ENCODE measurements around the gene ZNF17. TPM values are rescaled to one million over a fixed set of nuclear protein-coding genes. Genes with fewer than 3 reads are reported as not detected.

The ZNF17 gene
- total RNA-seq, 2 experiments from 2014 or later: 10.5 to 12.3 TPM

DNA sequence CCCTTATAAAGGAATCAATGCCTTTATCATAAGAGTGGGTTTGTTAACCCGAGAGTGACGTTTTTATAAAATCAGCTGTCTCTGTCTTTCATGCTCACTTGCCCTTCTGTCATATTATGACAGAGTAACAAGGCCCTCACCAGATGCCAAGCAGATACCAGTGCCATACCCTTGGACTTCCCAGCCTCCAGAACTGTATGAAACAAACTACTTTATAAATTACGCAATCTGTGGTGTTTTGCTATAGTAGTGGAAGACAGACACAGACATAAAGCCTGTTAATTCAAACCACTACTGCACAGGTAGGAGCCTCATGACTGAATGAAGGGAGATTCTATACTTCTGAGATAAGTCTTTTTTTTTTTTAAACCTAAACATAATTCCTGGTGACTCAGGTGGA lies 41.3 kb downstream of the ZNF17 start:
- peaks cover 71% of the 10 kb centered on the region for H3K36me3 Mint-ChIP-seq
- no peaks in the 10 kb centered on the region for H3K4me1 Mint-ChIP-seq
- DNase-seq: no peak
- no peak overlapping the region for H3K4me3 Mint-ChIP-seq
- H3K9me3 Mint-ChIP-seq: peaks cover 40% of the 10 kb centered on the region
- no peak overlapping the region for H3K27ac Mint-ChIP-seq
- H3K27me3 Mint-ChIP-seq: no peaks in the 10 kb centered on the region

DNA sequence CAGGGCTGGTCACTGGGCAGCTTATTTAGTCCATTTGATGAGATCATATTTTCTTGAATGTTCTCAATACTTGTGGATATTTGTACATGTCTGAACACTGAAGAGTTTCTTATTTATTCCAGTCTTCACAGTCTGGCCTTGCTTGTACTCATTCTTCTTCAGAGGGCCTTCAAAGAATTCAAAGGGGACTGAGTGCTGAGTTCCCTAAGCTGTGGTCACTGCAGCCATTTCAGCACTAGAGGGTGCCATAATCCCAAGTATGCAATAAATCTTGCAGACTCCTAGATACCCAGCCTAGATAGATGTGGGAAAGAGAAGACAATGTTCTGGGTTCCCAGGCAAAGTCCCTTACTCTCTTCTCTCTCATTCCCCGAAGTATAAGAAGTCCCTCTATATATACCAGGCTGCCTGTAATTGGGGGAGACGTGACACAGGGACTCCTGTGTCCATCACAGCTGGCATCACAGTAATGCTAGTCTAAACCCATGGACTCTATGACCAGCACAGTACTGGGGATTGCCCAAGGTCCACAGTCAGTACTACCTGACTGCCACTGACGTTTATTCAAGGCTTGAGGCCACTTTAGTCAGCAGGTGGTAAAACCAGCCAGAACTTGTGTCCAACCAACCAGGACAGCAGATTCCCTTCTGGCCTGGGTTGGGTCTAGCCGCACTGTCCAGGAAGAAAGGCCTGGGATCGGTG lies 54.9 kb downstream of the ZNF17 start:
- Mint-ChIP-seq H3K9me3 (peaks cover 59% of the 10 kb centered on the region), H3K4me1 (no peaks in the 10 kb centered on the region), H3K36me3 (peaks cover 44% of the 10 kb centered on the region), H3K27me3 (no peaks in the 10 kb centered on the region), H3K4me3 (no peak overlapping the region), H3K27ac (no peak overlapping the region)
- peak; percentile 20 for DNase-seq

- Mint-ChIP-seq H3K36me3 (peaks cover 50% of the 10 kb centered on the region), H3K9me3 (peaks cover 62% of the 10 kb centered on the region), H3K27ac (no peak overlapping the region), H3K4me3 (no peak overlapping the region), H3K4me1 (no peaks in the 10 kb centered on the region), H3K27me3 (no peaks in the 10 kb centered on the region)
- no peak for DNase-seq
These were observed 55.5 kb downstream of the ZNF17 start for GRCh38 chr19:57466489-57466888.

Other genes with a start within 250 kb of the ZNF17 start
- not detected for gene DUXA, start 243.7 kb upstream of the ZNF17 start, total RNA-seq
- 10 to 100 TPM; 20.0 to 21.7 TPM for gene ZNF264, start 219.7 kb upstream of the ZNF17 start, total RNA-seq
- 1 to 10 TPM; 1.2 to 1.3 TPM for gene AURKC, start 180.1 kb upstream of the ZNF17 start, total RNA-seq
- 1 to 10 TPM; 9.7 TPM for gene ZNF805, start 170.5 kb upstream of the ZNF17 start, total RNA-seq
- 10 to 100 TPM; 40.5 to 44.3 TPM for gene ZNF460, start 130.7 kb upstream of the ZNF17 start, total RNA-seq
- 1 to 10 TPM; 8.2 to 8.4 TPM for gene ZNF543, start 90.7 kb upstream of the ZNF17 start, total RNA-seq
- 10 to 100 TPM; 10.3 to 10.5 TPM for gene ZNF304, start 59.9 kb upstream of the ZNF17 start, total RNA-seq
- gene TRAPPC2B, start 47.6 kb upstream of the ZNF17 start, total RNA-seq: 1 to 10 TPM; 6.3 to 8.2 TPM
- gene ZNF547, start 47.6 kb upstream of the ZNF17 start, total RNA-seq: 1 to 10 TPM; 1.6 to 1.8 TPM
- gene ZNF548, start 21.3 kb upstream of the ZNF17 start, total RNA-seq: 10 to 100 TPM; 17.4 to 18.5 TPM
- gene ZNF749, start 24.2 kb downstream of the ZNF17 start, total RNA-seq: 10 to 100 TPM; 23.6 to 24.8 TPM
- gene VN1R1, start 46.0 kb downstream of the ZNF17 start, total RNA-seq: under 1 TPM; 0.30 to 0.31 TPM
- gene ZNF772, start 66.4 kb downstream of the ZNF17 start, total RNA-seq: 1 to 10 TPM; 9.3 to 9.7 TPM
- 1 to 10 TPM; 7.5 to 7.8 TPM for gene ZNF419, start 76.6 kb downstream of the ZNF17 start, total RNA-seq
- gene ZNF773, start 88.8 kb downstream of the ZNF17 start, total RNA-seq: 1 to 10 TPM; 8.5 to 9.1 TPM
- gene ZNF549, start 116.2 kb downstream of the ZNF17 start, total RNA-seq: 1 to 10 TPM; 5.6 to 6.1 TPM
- 10 to 100 TPM; 10.9 to 11.4 TPM for gene ZNF550, start 148.7 kb downstream of the ZNF17 start, total RNA-seq
- gene ZNF416, start 167.8 kb downstream of the ZNF17 start, total RNA-seq: 1 to 10 TPM; 5.9 to 7.0 TPM
- gene ZIK1, start 173.0 kb downstream of the ZNF17 start, total RNA-seq: 10 to 100 TPM; 13.1 to 14.4 TPM
- gene ZNF530, start 188.7 kb downstream of the ZNF17 start, total RNA-seq: 10 to 100 TPM; 11.0 to 12.2 TPM
- gene ZNF134, start 203.1 kb downstream of the ZNF17 start, total RNA-seq: 10 to 100 TPM; 18.8 to 19.5 TPM
- 1 to 10 TPM; 6.9 to 7.9 TPM for gene ZNF211, start 222.0 kb downstream of the ZNF17 start, total RNA-seq